Astrocyte (in vitro differentiated cells and primary cell): ENCODE data around the gene PEX6. TPM values are rescaled to one million over a fixed set of nuclear protein-coding genes. Genes with fewer than 3 reads are reported as not detected.

Experiments
- DNase-seq: peaks from one replicate; pipeline ENCODE4 v3.0.0-alpha.2; 2010; ENCODE audit warnings: low read depth
- FAIRE-seq: peaks from 2 replicates; lab custom pipeline; 2011; peaks lifted over from hg19 to GRCh38; lab: Jason Lieb, UNC
- H2AFZ ChIP-seq: 2 replicates; pipeline ENCODE4 v1.6.0; 2012; ENCODE audit warnings: low read depth, low read length, inconsistent platforms
- H3K27ac ChIP-seq: 2 replicates; pipeline ENCODE4 v1.5.1; 2011; ENCODE audit warnings: low read depth, low read length, inconsistent platforms
- H3K27me3 ChIP-seq: 2 replicates; pipeline ENCODE4 v1.6.0; 2011; ENCODE audit warnings: low read length, inconsistent platforms; ENCODE audit not compliant: insufficient read depth
- H3K36me3 ChIP-seq: 2 replicates; pipeline ENCODE4 v1.5.1; 2011; ENCODE audit warnings: low read length, inconsistent platforms; ENCODE audit not compliant: insufficient read depth
- H3K4me1 ChIP-seq: 2 replicates; pipeline ENCODE4 v1.5.1; 2011; ENCODE audit warnings: low read length, inconsistent platforms; ENCODE audit not compliant: insufficient read depth
- H3K4me2 ChIP-seq: 2 replicates; pipeline ENCODE4 v1.6.0; 2012; ENCODE audit warnings: low read length, inconsistent platforms
- H3K4me3 ChIP-seq: 2 replicates; pipeline ENCODE4 v1.5.1; 2011; ENCODE audit warnings: low read depth, mild to moderate bottlenecking, low read length, inconsistent platforms; ENCODE audit not compliant: insufficient read depth
- H3K79me2 ChIP-seq: 2 replicates; pipeline ENCODE4 v1.6.0; 2012; ENCODE audit warnings: mild to moderate bottlenecking, low read length, inconsistent platforms; ENCODE audit not compliant: insufficient read depth
- H3K9ac ChIP-seq: 2 replicates; pipeline ENCODE4 v1.6.0; 2012; ENCODE audit warnings: mild to moderate bottlenecking, low read length, inconsistent platforms
- H3K9me3 ChIP-seq: 2 replicates; pipeline ENCODE4 v1.5.1; 2012; ENCODE audit warnings: low read depth, mild to moderate bottlenecking, low read length, inconsistent platforms; ENCODE audit not compliant: insufficient read depth
- H4K20me1 ChIP-seq: 2 replicates; pipeline ENCODE4 v1.6.0; 2012; ENCODE audit warnings: low read length, inconsistent platforms; ENCODE audit not compliant: insufficient read depth
- H3K27ac Mint-ChIP-seq: one replicate; pipeline ENCODE4 v1.8.0; 2021; ENCODE audit warnings: mild to moderate bottlenecking, mixed read lengths; ENCODE audit not compliant: unreplicated experiment
- H3K27me3 Mint-ChIP-seq: one replicate; pipeline ENCODE4 v1.8.0; 2021; ENCODE audit warnings: low read depth, mixed read lengths; ENCODE audit not compliant: unreplicated experiment
- H3K36me3 Mint-ChIP-seq: one replicate; pipeline ENCODE4 v1.8.0; 2021; ENCODE audit warnings: low read depth, mixed read lengths; ENCODE audit not compliant: unreplicated experiment
- H3K4me1 Mint-ChIP-seq: one replicate; pipeline ENCODE4 v1.8.0; 2021; ENCODE audit warnings: low read depth, mixed read lengths; ENCODE audit not compliant: unreplicated experiment
- H3K4me3 Mint-ChIP-seq: one replicate; pipeline ENCODE4 v1.8.0; 2021; ENCODE audit warnings: mild to moderate bottlenecking, moderate library complexity, mixed read lengths; ENCODE audit not compliant: unreplicated experiment
- H3K9me3 Mint-ChIP-seq: one replicate; pipeline ENCODE4 v1.8.0; 2021; ENCODE audit warnings: mild to moderate bottlenecking, mixed read lengths; ENCODE audit not compliant: unreplicated experiment
- EZH2 ChIP-seq: IDR thresholded peaks from 2 replicates; pipeline ENCODE4 v1.6.1; 2012; ENCODE audit warnings: mild to moderate bottlenecking, low read length, inconsistent platforms; ENCODE audit not compliant: insufficient read depth
- total RNA-seq: library from RNA; stranded (reverse); gene quantifications from 2 replicates; pipeline ENCODE4 v1.2.1, GENCODE V29; 2021
- TF ChIP-seq, protein P1 (sequence below): IDR thresholded peaks from 2 replicates; pipeline ENCODE4 v1.5.1; 2011; ENCODE audit warnings: low read depth, mild to moderate bottlenecking, inconsistent platforms, low read length, moderate library complexity; ENCODE audit not compliant: insufficient read depth

Gene PEX6
- total RNA-seq, 1 donor from 2014 or later = 22.7 TPM

DNA sequence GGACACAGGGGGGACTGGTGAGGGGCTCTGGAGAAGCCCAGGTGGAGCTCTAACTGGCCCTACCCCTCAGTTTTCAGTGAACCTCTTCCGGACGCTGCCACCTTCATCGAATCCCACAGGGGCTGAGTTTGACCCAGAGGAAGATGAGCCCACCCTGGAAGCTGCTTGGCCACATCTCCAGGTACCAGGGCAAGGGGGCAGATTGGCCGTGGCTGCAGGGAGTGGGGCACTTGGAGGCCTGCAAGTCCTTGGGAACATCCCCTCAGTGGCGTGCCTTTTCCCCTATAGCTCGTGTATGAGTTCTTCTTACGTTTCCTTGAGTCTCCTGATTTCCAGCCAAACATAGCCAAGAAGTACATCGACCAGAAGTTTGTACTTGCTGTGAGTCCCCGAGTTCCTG, 28.1 kb upstream of the PEX6 start:
- no peaks in the 10 kb centered on the region for H3K27me3 ChIP-seq
- no peak for FAIRE-seq

DNA sequence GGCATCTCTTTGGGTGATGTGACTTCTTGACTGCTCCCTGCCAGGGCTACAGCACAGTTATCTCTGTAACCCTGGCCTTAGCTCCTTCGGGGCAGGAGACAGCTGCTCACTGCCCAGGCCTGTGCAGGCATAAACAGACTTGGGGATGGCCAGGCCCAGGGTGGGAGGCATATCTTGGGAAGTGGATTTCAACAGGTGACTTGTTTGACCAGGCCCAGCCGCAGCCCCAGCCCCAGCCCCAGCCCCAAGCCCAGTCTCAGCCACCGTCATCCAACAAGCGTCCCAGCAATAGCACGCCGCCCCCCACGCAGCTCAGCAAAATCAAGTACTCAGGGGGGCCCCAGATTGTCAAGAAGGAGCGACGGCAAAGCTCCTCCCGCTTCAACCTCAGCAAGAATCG, 27.3 kb upstream of the PEX6 start:
- Histone ChIP-seq H2AFZ (no peak overlapping the region), H3K27ac (no peak overlapping the region), H4K20me1 (peaks cover 11% of the 10 kb centered on the region), H3K36me3 (peaks cover 35% of the 10 kb centered on the region), H3K27me3 (no peaks in the 10 kb centered on the region), H3K4me3 (no peak overlapping the region), H3K79me2 (peaks cover 6% of the 10 kb centered on the region), H3K9me3 (no peaks in the 10 kb centered on the region), H3K4me1 (no peaks in the 10 kb centered on the region), H3K4me2 (no peak overlapping the region), H3K9ac (no peak overlapping the region)
- FAIRE-seq = no peak
- Mint-ChIP-seq H3K27me3 (no peaks in the 10 kb centered on the region), H3K27ac (no peak overlapping the region), H3K4me3 (no peak overlapping the region), H3K9me3 (no peaks in the 10 kb centered on the region), H3K36me3 (peaks cover 12% of the 10 kb centered on the region), H3K4me1 (no peaks in the 10 kb centered on the region)
- no peak for DNase-seq
- TF ChIP-seq EZH2 = no peak
- TF ChIP-seq, protein P1, sequence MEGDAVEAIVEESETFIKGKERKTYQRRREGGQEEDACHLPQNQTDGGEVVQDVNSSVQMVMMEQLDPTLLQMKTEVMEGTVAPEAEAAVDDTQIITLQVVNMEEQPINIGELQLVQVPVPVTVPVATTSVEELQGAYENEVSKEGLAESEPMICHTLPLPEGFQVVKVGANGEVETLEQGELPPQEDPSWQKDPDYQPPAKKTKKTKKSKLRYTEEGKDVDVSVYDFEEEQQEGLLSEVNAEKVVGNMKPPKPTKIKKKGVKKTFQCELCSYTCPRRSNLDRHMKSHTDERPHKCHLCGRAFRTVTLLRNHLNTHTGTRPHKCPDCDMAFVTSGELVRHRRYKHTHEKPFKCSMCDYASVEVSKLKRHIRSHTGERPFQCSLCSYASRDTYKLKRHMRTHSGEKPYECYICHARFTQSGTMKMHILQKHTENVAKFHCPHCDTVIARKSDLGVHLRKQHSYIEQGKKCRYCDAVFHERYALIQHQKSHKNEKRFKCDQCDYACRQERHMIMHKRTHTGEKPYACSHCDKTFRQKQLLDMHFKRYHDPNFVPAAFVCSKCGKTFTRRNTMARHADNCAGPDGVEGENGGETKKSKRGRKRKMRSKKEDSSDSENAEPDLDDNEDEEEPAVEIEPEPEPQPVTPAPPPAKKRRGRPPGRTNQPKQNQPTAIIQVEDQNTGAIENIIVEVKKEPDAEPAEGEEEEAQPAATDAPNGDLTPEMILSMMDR = no peak

More for the DNA sequence above, 28.1 kb upstream of the PEX6 start:
- no peaks in the 10 kb centered on the region for H3K9me3 ChIP-seq
- H3K4me3 ChIP-seq = no peak overlapping the region
- Mint-ChIP-seq H3K4me1 (no peaks in the 10 kb centered on the region), H3K27me3 (no peaks in the 10 kb centered on the region), H3K4me3 (no peak overlapping the region), H3K27ac (no peak overlapping the region), H3K9me3 (no peaks in the 10 kb centered on the region), H3K36me3 (peaks cover 16% of the 10 kb centered on the region)
- TF ChIP-seq, protein P1 = no peak
- TF ChIP-seq EZH2 = no peak
- H3K79me2 ChIP-seq = peaks cover 15% of the 10 kb centered on the region
- no peak overlapping the region for H3K27ac ChIP-seq
- DNase-seq = no peak
- H3K4me1 ChIP-seq = peaks cover 1% of the 10 kb centered on the region
- no peak overlapping the region for H3K4me2 ChIP-seq
- no peak overlapping the region for H3K9ac ChIP-seq
- H4K20me1 ChIP-seq = peaks cover 16% of the 10 kb centered on the region
- H2AFZ ChIP-seq = no peak overlapping the region
- peaks cover 39% of the 10 kb centered on the region for H3K36me3 ChIP-seq

DNA sequence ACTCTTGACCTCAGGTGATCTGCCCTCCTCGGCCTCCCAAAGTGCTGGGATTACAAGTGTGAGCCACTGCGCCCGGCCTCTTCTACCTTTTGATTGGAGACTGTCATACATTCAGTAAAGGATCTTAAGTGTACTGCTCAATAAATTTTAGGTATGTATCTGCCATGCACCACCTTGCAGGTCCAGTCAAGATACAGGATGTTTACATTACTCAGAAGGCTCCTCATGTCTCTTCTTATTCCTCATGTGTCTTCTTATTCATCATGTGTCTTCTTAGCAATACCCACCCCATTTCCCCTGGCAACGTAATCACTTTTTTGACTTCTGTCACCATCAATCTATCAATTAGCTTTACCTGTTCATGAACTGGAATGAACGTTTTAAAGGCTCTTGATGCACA, 26.9 kb upstream of the PEX6 start:
- TF ChIP-seq EZH2 = no peak
- TF ChIP-seq, protein P1 = no peak
- Histone ChIP-seq H3K79me2 (peaks cover 2% of the 10 kb centered on the region), H3K27me3 (no peaks in the 10 kb centered on the region), H3K4me3 (no peak overlapping the region), H3K9me3 (no peaks in the 10 kb centered on the region), H3K4me1 (no peaks in the 10 kb centered on the region), H3K27ac (no peak overlapping the region), H3K36me3 (peaks cover 31% of the 10 kb centered on the region), H3K4me2 (no peak overlapping the region), H2AFZ (no peak overlapping the region), H3K9ac (no peak overlapping the region), H4K20me1 (peaks cover 15% of the 10 kb centered on the region)
- Mint-ChIP-seq H3K27me3 (no peaks in the 10 kb centered on the region), H3K27ac (no peak overlapping the region), H3K36me3 (peaks cover 12% of the 10 kb centered on the region), H3K4me3 (no peak overlapping the region), H3K4me1 (no peaks in the 10 kb centered on the region), H3K9me3 (no peaks in the 10 kb centered on the region)
- DNase-seq (no peak), FAIRE-seq (no peak)
